HG03432 (cell line): ENCODE data around the gene C10orf62.
A peak's percentile ranks its signal among the peaks of the same experiment; 100 is the strongest.
"Not testable (repeated sequence)": the region's sequence is repeated elsewhere in the genome, so short reads cannot be mapped to it uniquely, and the experiment has no call there.

Source experiments
- ATAC-seq: cut with Tn5 transposase; IDR thresholded peaks from one replicate; pipeline ENCODE4 v1.9.1; 2021; ENCODE audit warnings: mild to moderate bottlenecking, moderate library complexity; ENCODE audit not compliant: unreplicated experiment

Gene C10orf62

GRCh38 chr10:97589479-97589878 is at the start of gene C10orf62:
Gene C10orf62 (plus strand): TSS chr10:97589721. CDS start chr10:97589898, 177 bp downstream.
- ATAC-seq, result no peak

DNA sequence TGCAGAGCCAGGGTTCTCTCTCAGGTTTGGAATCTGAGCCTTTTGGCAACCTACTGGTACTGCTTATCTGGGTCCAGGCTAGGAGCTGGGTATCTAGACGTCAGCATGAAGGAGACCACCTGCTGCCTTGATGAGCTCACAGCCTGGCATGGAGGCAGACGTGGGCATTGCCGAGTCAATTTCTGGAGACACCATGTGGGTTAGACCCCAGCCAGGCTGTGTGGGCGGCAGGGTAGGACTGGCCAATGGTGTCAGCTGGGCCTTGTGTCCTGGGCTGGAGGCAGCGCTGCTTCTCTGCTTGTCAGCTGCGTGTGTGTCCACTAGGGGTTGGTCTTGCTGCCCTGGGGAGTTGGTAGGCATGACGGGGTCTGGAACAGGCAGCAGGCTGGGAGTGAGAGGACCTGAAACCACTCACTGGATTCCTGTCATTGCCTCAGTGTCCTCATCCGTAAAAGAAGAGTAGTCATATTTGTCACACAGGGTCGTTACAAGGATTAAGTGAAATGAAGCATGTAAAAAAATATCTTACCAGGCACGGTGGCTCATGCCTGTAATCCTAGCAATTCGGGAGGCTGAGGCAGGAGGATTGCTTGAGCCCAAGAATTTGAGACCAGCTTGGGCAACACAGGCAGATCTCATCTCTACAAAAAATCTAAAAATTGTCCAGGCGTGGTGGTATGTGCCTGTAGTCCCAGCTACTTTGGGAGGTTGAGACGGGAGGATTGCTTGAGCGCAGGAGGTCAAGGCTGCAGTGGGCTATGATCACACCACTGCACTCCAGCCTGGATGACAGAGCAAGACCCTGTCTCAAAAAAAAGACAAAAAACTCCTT is 48.6 kb upstream of the C10orf62 start:
- ATAC-seq, result no peak

GRCh38 chr10:97542169-97543024 is 47.1 kb upstream of the C10orf62 start:
- ATAC-seq, result peak; percentile 42

GRCh38 chr10:97543025-97543546 is 46.4 kb upstream of the C10orf62 start:
- peak; percentile 61 for ATAC-seq

DNA sequence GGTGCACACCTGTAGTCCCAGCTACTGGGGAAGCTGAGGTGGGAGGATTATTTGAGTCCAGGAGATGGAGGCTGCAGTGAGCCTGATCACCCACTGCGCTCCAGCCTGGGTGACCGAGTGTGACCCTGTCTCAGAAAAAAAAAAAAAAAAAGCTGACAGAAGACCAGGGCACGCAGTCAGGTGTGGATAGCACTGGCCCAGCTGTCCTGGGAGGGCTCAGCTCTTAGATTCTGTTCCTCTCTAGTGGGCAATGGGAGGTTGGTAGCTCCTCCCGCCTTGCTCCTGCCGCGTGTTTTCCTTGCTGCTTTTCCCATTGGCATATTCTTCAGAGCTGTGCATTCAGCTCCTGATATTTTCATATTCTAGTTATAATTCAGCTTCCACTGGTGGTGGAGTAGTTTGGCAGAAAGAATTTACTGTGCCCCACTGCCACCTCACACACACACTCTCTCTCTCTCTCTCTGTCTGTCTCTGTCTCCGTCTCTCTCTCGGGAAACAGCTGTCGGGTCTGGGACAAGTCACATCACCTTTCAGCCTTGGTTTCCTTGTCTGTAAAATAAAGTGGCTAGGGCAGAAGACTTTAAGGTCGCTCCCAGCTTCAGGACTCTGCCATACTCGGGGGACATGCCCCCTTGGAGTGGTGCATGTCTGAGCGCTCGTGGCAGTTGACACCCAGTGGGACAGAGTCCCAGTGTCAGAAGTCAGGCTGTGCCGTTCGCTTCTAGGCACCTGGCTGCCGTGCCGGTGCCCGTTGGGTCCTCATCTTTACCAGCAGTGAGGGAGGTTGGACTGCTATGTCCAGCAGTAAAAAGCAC is 42.9 kb upstream of the C10orf62 start:
- ATAC-seq, result no peak

DNA sequence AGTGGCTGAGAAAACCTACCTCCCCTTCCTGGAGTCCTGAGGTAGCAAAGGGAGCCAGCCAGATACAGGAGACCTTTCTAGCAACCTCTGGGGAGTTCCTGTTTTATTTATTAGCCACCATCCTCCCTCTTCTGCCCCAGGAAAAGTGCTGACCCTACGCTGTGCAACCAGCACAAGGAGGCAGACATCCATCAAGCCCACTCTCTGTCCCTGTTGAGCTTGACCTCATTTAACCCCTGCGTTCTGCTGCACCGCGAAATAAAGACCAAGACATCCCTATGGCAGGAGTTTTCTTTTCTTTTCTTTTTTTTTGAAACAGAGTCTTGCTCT is 42.3 kb upstream of the C10orf62 start:
- no peak for ATAC-seq

- no peak for ATAC-seq
These were observed 41.6 kb upstream of the C10orf62 start for GRCh38 chr10:97547962-97548361.

DNA sequence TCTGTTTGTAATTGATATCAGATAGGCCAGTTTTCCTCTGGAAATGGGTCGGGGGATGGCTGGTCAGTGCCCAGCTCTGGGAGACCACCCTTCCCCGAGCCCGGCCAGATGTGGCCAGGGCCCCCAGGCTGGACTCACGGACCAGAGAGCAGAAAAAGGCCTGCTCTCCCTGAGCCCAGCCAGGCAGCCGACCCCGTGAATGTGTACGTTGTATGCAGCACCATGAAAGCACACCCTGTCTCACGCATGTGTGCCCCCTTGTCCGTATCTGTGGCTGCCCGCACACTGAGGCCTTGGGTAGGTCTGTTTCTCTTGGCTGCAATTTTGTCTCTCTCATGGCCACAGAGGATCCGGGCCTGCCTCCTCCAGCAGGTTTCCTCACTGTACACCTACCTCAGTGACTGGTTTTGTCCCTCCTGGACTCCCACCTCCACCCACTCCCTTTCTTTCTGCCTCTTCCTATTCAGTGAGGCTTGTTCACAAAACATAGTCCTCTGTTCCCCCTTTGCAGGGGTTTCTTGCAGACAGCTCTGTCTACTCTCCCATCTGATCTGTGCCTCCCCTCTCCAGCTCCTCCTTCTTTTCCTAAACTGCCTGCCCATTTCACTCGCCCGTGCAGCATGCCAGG is 40.6 kb upstream of the C10orf62 start:
- no peak for ATAC-seq

DNA sequence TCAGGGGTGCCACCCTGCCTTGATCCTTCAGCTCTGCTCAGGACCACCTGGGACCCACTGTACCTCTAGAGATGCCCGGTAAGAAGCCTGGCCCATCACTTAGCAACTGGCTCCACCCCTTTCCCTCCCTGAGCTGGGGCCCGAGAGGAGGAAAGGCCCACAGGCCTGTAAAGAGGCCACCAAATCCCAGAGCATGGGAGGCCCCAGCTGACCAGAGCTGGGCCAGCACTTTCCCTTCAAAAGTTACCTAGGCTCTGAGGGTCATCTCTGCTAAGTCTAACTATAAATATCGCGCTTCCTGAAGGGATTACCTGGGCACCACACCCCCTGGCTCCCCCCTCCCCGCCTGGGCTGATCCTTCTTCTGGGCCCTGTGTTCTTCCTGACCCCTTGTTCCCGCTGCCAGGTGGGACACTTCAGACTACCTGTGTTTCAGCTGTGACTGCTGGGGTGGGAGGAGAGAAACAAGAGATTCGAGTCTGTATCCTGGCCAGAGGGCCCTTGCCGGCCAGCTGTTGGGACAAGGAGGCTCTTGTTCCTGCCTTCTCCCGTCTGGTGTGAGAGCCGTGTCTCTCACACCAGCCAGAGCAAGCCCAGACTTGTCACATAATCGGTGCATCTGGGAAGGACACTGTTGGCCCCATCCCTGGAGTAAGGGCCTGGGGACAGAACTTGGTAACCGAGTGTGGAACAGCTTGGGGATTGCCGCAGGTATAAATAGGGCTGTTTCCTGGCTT is 39.8 kb upstream of the C10orf62 start:
- no peak for ATAC-seq

- ATAC-seq, result no peak
These were observed 39.0 kb upstream of the C10orf62 start for GRCh38 chr10:97550336-97551149.

- no peak for ATAC-seq
These were observed 38.2 kb upstream of the C10orf62 start for GRCh38 chr10:97551271-97551670.

DNA sequence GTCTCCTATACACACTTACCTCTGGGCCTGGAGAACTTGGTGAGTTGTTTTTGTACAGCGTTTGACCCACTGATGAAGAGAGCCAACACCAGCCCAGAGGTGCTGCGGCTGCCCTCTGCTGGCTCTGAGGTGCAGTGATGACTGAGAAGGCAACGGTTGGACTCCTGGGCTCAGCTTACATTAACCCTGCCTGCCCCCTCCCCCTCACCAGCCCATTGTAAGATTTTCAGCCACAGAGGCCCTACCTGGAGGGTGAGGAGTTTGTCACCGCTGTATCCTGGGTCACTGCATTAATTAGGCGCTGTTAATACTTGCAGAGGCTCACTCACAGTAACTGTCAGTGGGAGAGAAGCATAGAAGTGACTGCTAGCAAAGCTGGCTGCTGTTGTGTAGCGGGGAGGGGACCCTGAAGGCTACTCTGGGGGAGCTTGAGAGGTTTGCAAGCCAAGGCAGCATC is 35.9 kb upstream of the C10orf62 start:
- ATAC-seq, result peak; percentile 72

GRCh38 chr10:97554336-97554735 is 35.2 kb upstream of the C10orf62 start:
- ATAC-seq, result not testable (repeated sequence)

DNA sequence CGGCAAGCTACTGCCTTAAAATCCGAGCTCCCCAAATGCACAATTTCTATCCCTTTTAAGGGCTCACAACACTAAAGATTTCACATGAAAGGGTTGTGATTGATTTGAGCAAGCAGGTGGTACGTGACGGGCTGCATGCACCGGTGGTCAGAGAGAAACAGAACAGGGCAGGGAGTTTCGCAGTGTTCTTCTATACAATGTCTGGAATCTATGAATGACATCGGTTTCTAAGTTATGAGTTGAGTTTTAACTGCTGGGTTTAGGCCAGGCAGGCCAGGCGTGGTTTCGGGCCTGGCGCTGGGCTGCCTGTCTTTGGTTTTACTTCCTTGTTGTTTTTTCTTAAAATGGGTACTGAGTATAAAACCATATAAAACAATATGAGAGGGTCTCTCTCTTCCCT is 34.0 kb upstream of the C10orf62 start:
- ATAC-seq, result not testable (repeated sequence)

DNA sequence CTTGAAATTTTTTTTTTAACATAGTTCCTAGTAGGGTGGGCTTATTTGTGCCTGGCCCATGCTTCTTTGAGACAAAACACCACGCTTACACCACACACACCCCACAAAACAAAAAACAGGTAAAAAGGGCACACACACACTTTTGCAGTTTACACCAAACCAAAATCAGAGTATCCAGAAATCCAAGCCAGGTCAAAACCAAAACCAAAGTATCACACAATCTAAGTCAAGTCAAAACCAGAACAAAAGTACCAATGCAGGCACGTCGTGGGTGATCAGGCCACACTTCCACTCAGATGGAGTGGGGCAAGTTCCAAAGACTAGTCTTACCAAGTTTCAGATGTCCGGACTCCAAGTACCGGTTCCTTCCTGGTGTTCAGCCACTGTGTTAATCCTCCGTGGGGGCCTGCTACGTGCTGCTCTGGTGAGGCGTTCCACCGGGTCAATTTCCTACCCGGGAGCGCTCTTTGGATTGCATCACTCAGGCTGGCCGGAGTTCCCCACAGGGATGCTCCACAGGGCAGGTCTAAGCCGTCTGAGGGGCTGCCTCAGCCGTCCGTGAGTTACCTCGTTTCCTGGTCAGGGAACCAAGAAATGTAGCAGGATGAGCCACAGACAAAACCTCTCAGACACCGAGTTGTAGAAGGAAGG is 28.7 kb upstream of the C10orf62 start:
- ATAC-seq, result not testable (repeated sequence)

- not testable (repeated sequence) for ATAC-seq
These were observed 28.0 kb upstream of the C10orf62 start for GRCh38 chr10:97561386-97562077.

- not testable (repeated sequence) for ATAC-seq
These were observed 27.2 kb upstream of the C10orf62 start for GRCh38 chr10:97562329-97562728.

DNA sequence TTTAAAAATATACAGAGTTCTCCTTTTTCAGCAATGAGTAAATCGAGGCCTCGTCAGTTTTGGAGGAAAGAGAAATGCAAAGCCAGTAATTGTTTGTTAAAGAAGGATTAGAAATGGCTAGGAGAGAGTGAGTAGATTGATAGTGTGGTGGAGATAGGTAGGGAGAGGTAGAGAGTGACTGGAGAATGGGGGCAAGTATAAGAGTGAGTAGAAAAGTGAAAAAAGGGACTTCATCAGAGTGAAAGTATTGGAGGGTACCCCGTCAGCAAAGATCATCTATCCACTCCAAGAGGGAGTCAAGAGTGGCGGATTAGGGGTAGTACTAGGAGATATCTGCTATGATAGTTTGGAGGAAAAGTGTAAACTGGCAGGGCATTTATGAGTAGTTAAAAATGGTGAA is 26.2 kb upstream of the C10orf62 start:
- no peak for ATAC-seq
